GM12878 (cell line): ENCODE results near the gene SPINK14.

ENCODE experiments used
- CBFB ChIP-seq: IDR thresholded peaks from 2 replicates; pipeline ENCODE4 v1.6.1; 2016; ENCODE audit warnings: antibody characterized with exemption, low read depth
- CHD2 ChIP-seq: IDR thresholded peaks from 2 replicates; pipeline ENCODE4 v1.6.1; 2011; ENCODE audit warnings: low read depth, low read length, improper control_type of control experiment, borderline replicate concordance
- CTCF ChIP-seq, 3 experiments: IDR thresholded peaks in 2 of 3; conservative IDR thresholded peaks in 1 of 3; 2 replicates each; pipeline ENCODE4 v1.5.1; 2011; ENCODE audit warnings: low read depth in 3 of 3, low read length in 3 of 3, mild to moderate bottlenecking in 3 of 3, control low read depth in 2 of 3, moderate library complexity in 2 of 3, inconsistent platforms in 1 of 3, mixed read lengths in 1 of 3; ENCODE audit not compliant: control insufficient read depth in 2 of 3, insufficient read depth in 1 of 3; ENCODE audit errors: extremely low read depth in 1 of 3
- ELK1 ChIP-seq: IDR thresholded peaks from 2 replicates; pipeline ENCODE4 v1.6.1; 2012; ENCODE audit warnings: low read depth, low read length, improper control_type of control experiment
- EP300 ChIP-seq, 2 experiments: fragments of 150-350 bp in 1 of 2; IDR thresholded peaks; 2 replicates each; pipeline ENCODE4 v1.6.1; 2011 to 2012; ENCODE audit warnings: low read depth in 2 of 2, low read length in 2 of 2, borderline replicate concordance in 1 of 2, improper control_type of control experiment in 1 of 2, inconsistent platforms in 1 of 2; ENCODE audit not compliant: control insufficient read depth in 1 of 2
- ESRRA ChIP-seq: IDR thresholded peaks from 2 replicates; pipeline ENCODE4 v1.6.1; 2012; ENCODE audit warnings: mild to moderate bottlenecking, low read length, improper control_type of control experiment
- MXI1 ChIP-seq: fragments of 150-350 bp; IDR thresholded peaks from 2 replicates; pipeline ENCODE4 v1.6.1; 2011; ENCODE audit warnings: low read depth, mild to moderate bottlenecking, inconsistent platforms, low read length, improper control_type of control experiment
- POLR2A ChIP-seq: IDR thresholded peaks from 2 replicates; pipeline ENCODE4 v1.6.1; 2011; ENCODE audit warnings: low read depth, mild to moderate bottlenecking, low read length
- POLR2AphosphoS5 ChIP-seq: IDR thresholded peaks from 2 replicates; pipeline ENCODE4 v1.6.1; 2011; ENCODE audit warnings: mild to moderate bottlenecking, low read length, inconsistent platforms
- REST ChIP-seq: IDR thresholded peaks from 2 replicates; pipeline ENCODE4 v1.6.1; 2012; ENCODE audit warnings: mild to moderate bottlenecking, low read depth, low read length

- TF ChIP-seq EP300 (IDR thresholded peaks at IDR 0.05; ENCODE audit: borderline replicate concordance in 1 of 2, control insufficient read depth in 1 of 2, low read depth in 2 of 2, low read length in 2 of 2) = no peak
- no peak for TF ChIP-seq CTCF (IDR thresholded peaks at IDR 0.05 in 2 of 3, conservative IDR thresholded peaks at IDR 0.05 in 1 of 3; ENCODE audit: control insufficient read depth in 2 of 3, extremely low read depth in 1 of 3, insufficient read depth in 1 of 3, low read depth in 3 of 3, low read length in 3 of 3)
- TF ChIP-seq ESRRA = no peak
- TF ChIP-seq MXI1 = no peak
- no peak for TF ChIP-seq CHD2
- TF ChIP-seq POLR2A = no peak
- no peak for TF ChIP-seq ELK1
- TF ChIP-seq POLR2AphosphoS5 = no peak
- TF ChIP-seq CBFB = no peak
- no peak for TF ChIP-seq REST
Measured at GRCh38 chr5:148193202-148193601, 24.9 kb downstream of the SPINK14 start.
